NCI-H526 treated with DMSO at 0.1 percent for 48 hours (cell line): ENCODE measurements around the gene ILK.

Experiments
- DNase-seq: peaks from one replicate; lab custom pipeline; 2025; lab: John Stamatoyannopoulos, UW

Gene ILK

DNA sequence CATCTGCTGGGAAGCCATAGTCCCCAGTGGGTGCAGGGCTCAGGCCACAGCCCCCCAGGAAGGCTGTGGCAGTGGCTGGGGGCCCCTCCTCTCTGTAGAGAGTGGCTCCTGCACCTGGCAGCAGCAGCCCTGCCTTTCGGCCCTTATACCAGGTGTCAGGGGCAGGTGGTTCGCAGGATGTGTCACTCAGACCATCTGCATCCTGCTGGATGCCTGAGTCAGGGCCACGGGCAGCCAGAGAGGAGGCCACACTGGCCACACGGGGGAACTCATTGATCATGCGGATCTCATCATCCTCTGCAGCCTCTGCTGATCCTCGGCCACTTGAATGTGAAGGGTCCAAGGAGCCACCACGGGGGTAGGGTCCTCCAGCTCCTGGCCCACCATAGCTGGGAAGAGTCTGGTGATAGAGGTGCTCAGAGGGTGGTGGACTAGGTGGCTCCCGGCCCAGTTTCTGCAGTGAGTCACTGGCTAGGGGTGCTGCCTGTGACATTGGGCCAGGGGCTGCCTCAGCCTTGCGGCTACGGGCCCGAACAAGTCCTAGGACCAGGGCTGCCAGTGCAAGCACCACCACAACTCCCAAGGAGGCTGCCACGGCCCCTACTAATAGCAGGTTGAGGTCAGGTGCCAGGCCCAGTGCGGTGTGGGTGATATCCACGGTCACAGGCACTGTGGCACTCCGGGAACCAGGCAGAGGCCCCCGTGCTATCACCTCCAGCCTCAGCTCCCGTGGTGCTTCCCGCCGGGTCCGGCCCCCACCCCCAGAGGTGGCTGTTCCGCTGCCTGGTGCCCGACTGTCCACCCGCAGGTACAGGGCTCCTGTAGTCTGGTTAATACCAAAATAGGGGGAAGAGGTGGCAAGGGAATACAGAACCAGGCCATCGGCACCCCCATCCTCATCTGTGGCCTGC is 18.9 kb downstream of the ILK start:
- DNase-seq = no peak

DNA sequence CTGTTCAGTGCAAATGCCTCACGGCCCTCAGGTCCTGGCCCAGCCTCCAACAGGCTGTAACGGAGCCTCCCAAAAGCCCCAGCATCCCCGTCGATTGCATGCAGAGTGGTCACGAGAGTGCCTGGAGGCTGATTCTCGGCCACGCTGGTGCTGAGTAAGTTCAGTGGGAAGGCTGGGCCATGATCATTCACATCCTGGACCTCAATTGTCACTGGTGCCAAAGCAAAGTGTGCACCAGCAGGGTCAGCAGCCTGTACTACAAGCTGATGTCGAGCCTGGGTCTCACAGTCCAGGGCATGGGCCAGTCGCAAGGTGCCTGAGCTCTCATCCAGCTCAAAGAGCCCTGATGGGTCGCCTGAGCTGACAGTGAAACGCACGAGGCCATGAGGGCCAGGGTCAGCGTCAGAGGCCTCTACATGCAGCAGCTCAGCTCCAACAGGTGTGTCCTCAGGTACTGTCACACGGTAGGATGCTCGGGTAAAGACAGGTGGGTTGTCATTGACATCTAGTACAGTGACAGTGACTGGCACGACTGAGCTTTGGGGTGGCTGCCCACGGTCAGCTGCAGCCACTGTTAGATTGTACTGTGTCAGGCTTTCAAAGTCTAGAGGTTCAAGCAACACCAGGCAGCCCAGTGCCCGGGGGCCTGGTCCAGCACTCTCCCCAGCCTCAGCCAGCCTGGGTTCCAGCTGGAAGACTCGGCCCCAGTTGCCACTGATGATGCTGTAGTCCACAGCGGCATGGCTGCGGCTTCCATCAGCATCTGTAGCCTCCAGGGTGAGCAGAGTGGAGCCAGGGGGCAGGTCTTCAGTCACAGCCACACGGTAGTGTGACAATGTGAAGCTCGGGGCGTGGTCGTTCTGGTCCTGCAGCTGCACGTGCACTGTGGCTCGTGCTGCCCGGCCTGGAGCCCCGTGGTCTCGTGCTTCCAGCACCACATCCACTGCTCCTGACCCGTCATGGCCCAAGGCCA is 20.1 kb downstream of the ILK start:
- no peak for DNase-seq

DNA sequence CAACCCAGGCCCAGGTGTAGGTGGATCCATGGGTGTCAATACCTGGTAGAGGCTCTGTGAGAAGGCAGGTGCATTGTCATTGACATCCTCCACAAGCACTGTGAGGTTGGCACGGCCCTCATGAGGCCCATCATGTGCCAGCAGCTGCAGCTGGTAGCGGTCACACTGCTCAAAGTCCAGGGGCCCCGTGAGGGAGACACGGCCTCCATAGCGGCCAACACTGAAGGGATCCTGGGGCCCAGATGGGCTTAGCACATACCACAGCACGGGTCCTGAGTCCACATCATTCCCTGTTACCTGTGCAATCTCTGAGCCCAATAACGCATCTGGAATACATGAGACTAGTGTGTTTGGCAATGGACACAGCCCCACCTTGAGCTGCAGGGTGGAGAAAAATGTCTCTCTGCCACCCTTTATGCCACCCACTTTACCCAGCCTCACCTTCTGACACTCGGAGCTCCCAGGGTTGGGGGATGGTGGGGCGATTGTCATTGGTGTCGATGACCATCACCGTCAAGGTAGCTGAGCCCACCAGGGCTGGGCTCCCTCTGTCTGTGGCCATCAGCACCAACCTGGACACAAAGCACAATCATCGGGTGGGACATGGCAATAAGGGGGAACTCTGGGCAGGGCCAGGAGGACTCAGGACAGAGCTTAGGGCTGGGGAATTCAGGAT is 21.7 kb downstream of the ILK start:
- no peak for DNase-seq

DNA sequence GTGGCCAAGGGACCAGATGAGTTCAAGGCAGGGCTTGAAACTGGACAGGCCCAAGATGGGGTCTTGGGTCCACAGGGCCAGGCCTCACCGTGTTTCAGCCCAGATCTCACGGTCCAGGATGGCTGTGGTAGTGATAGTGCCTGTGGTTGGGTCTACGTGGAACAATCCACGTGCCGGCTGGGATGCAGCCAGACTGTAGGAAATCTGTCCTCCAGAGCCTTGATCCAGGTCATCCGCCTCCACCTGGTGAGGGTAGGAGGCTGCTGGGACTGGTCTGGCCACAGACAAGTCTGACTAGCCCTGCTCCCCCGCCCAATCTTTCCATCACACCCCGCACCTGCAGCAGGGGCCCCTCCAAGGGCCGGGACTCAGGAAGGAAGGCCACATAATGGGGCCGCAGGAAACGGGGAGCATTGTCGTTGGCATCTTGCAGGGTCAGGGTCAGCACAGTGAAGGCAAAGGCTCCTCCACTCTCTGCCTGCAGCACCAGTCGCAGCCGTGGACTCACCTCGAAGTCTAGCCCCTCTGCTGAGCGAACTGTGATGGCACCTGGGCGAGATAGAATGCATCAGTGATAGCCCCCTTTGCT is 22.4 kb downstream of the ILK start:
- DNase-seq = no peak

DNA sequence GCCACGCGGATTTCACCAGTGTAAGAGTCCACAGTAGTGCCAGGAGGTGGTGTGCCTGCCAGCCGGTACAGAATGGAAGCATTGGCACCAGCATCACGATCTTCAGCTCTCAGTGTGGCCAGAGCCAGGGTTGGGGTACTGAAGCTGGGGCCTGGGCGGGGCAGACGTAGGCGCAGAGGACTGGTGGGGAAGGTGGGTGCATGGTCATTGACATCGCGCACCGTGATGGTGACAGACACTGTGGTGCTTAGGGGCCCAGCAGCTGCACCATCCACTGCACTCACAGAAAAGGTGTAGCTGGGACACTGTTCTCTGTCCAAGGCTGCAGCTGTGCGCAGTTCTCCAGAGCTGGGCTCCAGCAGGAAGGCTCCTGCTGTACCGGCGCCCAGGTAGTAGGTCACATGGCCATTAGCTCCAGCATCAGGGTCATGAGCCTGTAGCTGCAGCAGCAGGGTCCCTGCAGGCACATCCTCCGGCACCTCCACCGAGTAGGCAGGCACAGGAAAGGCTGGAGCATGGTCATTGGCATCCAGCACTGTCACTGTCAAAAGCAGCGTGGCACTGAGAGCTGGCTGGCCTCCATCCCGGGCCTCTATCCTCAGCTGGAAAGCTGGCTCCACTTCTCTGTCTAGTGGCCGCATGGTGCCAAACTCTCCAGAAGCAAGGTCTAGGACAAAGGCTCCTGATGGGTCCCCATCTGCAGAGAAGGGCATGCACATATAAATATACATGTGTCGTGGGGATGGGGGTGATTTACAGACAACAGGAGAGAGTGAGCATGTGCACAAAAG is 23.6 kb downstream of the ILK start:
- DNase-seq = no peak

DNA sequence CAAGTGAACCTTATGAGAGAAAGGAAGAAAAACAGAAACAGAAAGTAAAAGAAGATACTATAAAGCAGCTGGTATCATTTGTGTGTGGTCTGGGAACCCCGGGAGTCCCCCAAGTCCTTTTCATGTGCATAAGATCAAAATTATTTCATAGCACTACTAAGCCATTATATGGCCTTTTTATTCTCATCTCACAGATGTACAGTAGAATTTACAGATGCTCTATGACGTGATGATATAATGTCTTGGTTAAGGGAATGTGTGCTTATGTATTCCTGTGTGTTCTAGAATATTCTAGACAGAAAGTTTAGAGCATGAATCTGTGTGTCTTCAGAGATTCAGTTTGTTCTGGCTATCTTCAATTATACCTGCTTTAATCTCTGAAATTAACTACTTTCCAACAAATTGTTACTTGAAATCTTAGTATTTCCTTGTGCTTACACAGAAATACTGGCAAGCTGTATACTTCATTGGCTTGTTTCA is 24.2 kb downstream of the ILK start:
- no peak for DNase-seq

DNA sequence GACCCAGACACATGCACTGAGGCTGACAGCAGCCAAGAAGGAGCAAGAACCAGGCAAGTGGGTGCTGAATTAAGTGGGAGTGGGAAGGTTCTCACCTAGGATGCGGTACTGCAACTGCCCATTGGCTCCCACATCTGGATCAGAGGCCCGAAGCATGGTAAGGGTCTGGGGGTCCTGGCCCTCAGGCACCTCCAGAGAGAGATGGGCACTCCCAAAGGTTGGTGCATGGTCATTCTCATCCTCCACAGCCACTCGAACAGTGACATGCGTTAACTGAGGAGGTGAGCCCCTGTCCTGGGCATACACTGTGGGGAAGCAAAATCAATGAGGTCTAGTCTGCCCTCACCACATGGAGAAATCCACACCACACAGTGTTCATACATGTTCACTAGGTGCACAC is 25.0 kb downstream of the ILK start:
- DNase-seq = no peak

DNA sequence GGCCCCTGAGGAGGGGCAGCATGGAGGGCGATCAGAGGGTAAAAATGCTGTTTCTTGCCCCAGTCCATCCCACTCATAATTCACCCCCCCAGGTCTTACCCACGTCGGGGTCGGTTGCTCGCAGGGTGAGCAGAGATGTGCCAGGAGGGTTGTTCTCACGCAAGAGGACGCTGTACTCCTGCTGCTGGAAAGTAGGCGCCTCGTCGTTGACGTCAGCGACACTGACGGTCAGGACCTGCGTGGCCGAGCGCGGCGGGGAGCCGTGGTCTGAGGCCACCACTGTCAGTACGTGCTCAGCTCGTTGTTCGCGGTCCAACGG is 26.0 kb downstream of the ILK start:
- no peak for DNase-seq

DNA sequence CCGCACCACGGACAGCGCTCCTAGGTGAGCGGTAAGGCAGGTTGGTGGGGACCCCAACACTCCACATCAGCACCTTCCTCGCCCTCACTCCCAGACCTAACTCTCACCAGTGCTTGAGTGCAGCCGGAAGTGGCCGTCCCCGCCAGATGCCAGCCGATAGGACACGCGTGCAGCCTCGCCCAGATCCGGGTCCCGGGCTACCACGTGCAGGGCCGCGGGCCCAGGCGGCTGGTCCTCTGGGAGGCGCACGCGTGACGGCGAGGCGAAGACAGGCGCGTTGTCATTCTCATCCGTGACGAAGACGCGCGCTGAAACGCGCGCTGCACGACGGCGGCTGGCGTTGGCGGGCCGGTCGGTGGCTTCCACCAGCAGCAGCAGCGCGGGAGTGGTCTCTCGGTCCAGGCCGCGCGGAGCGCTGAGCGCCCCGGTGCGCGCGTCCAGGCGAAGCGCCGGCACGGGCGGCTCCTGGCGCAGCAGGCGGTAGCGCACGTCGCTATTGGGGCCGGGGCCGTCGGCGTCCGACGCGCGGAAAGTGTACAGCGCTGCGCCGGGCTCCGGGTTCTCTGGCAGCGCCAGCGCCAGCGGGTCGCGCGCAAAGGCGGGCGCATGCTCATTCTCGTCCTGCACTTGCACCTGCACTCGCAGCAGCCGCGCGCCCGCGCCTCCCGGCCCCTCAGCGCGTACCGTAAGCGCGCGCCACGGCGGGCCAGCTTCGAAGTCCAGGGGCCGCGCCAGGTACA is 26.5 kb downstream of the ILK start:
- no peak for DNase-seq

DNA sequence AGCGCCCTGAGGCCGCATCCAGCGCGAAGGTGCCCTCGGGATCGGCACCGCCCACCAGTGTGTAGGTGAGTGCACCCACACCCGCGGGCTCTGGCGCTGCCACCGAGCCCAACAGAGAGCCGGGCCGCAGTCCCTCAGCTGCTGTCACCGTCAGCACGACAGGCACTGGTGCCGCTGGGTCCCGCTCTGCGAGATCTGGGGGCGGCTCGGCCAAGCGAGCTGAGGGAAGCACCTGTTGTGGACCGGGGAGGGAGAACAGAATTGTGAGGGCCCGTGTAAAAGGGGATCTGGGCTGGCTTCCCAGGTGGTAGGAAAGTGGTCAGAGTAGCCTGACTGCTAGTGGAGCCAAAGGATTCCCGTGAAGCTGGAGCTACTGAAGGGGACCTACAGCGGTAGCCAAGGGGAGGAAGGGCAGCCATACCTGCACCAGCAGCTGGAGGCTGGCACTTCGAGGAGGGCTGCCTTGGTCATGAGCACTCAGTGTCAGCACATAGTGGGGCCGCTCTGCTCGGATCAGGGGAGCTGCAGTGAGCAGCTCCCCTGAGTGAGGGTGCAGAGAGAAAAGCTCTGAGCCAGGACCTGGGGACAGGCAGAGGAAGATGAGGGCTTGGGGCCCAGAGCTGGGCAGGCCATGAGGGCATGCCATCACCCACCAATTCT is 27.2 kb downstream of the ILK start:
- DNase-seq = no peak

DNA sequence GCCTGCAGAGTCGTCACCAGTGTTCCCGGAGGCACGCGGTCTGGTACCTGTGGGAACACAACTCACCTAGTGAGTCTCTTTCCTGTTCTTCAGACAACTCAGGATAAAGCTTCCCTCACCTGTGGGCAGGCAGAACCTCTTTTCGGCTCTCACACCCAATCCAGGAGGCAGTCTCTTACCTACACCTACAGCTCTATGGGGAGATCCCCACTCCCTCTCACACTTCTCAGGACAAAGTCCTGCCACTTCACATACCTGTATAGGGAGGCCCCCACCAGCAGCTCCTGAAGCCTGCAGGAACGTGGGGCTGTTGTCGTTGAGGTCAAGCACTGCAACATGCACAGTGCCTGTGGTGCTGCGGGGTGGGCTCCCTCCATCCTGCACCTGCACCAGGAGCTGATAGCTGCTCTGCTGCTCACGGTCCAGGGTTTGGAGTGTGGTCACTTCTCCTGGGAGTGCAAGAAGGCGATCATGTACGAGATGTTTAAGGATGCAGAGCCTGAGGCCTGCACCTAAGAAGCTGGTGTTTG is 27.9 kb downstream of the ILK start:
- DNase-seq = no peak

DNA sequence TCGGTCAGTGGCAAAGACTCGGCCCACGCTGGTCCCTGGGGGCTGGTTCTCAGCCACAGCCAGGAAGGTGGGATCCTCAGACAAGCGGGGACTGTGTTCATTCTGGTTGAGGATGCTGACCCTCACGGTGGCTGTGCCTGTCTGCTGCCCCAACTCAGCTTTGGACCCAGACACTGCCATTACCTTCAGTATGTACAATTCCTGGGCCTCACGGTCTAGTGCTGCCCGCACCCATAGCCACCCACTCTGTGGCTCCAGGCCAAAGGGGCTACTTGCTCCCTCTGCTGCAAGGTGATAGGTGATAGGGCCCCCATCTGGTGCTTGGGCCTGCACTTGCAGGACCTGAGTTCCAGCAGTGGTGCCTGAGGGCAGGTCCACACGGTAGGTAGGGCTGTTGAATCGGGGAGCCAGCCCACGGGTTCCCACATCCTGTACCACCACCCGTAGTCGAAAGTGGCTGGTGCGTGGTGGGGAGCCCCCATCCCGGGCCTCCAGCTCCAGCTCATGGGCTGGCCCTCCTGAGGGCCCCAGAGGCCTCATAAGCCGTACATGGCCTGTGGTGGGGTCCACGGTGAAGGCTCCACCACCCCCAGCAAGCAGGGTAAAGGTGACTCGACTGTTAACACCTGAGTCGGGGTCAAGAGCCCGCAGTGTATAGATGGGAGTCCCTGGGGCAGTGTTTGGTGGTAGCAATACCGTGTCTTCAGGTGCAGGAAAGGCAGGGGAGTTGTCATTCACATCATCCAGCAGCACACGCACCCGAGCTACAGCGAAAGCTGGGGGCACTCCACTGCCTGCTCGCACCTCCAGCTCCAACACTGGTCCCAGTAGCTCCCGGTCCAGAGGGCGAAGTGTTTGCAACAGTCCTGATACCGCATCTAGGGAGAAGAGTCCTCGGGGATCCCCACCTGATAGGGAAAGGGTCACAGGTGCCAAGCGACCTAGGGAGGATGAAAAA is 28.8 kb downstream of the ILK start:
- no peak for DNase-seq

DNA sequence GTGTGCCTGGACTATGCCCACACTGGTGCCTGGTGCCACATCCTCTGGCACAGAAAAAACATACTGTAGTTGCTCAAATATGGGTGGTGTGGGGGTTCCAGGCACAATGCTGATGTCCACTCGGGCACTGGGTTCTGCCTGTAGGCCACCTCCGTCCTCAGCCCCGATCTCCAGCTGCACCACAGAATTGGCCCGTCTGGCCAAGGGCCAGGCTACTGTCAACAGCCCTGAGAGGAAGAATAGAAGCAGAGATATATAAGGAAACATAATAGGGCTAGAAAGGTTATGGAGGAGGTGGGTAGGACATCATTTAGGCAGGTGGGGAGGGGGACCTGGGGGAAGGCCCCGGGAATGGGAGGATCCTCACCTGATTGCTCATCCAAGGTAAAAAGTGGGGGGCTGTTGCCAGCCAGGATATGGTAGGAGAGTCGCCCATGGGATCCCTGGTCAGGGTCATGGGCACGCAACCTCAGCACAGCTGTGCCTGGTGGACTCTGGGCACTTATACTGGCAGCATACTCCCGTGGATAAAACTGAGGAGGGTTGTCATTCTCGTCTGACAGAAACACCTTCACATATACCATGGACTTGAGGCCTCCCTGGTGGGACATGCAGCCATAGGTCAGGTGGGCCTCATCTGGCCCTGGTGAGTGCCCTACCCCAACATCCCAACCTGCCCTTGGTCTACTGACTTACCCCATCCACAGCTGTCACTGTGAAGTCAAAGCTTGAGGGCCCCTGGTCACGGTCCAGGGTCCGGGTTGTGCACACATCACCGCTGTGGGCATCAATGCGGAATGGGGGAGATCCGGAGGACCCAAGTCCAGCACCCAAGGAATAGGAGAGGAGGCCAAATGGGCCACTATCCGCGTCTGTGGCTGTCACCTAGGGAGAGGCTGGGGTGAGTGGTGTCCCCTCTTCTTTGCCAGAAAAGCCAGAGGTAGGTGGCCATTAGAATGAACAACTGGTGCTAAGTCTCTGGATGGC is 30.1 kb downstream of the ILK start:
- no peak for DNase-seq

DNA sequence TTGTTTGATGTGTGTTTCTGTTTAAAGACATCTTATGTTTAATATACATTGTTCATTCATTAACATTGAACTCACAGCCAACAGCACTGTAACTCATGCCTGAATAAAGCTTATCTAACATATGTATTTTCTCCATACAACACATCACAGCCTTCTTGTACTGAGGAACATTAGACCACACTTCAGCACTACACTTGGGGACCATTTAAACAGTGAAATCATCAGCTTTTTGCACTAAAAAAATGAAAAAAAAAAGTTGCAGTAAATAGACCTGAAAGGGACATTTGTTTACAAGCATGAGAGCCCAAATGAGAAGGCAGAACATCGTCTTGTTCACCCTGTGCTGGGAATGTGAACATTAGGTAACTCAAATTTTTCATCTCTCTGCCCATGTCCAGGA is 31.0 kb downstream of the ILK start:
- DNase-seq = no peak

DNA sequence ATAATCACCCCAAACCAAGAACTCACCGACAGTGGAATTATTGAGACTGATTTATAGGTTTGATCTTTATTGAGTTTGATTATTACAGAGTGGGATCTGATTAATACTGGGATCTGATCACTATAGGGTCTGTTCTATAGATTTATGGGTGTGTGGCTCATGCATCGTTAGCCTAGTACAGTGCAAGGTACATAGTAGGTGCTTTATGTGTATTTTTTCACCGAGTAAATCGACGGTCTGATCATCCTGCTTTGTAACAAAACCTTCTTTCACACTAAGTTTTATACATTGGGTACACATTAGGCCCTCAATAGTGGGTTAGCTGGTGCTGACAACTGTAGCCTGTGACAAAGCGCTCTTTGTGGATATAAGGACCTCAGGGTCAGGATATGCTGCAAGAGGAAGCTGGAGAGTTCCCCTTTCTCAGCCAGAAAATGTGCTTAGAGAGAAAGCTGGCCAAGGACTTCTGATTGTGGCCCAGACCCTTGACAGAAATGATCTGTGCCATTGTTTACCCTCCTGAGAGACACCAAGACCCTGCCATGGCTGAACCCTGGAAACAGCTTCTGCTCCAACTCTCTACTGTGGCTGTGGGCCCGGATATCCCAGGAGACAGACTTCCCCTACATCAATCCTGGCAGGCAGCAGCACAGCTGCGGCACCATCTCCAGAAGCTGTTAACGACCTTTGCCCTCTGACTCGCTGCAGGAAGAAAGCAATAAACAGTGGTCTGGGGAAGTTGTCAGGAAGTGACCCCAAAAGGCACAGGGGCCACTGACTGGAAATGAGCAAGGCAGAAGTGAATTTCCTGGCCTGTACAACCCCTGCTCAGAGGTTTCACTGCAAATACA is 31.7 kb downstream of the ILK start:
- DNase-seq = no peak

DNA sequence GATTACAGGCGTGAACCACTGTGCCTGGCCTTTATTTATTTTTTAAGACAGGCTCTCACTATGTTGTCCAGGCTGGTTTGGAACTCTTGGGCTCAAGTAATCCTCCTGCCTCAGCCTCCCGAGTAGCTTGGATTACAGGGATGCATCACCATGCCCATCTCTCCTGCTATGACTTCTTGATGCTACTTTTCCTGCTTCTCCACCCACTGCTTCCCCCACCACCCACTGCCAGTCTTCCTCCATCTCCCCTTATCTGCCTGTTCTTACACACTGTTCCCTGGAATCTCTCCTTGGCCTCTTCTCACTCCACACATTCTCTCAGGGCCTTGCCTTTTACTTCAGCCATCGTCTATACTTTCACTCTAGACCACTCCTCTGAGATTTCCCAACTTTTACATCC is 32.9 kb downstream of the ILK start:
- no peak for DNase-seq
